Stimulated activated CD8-positive, alpha-beta memory T cell treated with anti-CD3 and anti-CD28 coated beads, Interleukin-4, amount 100 ng/mL, for 24 hours (primary cell): ENCODE data around the gene CSF2RB.

ENCODE experiments used
- DNase-seq: peaks from one replicate; pipeline ENCODE4 v3.0.0-alpha.2; 2020; ENCODE audit warnings: low read depth

CSF2RB gene

DNA sequence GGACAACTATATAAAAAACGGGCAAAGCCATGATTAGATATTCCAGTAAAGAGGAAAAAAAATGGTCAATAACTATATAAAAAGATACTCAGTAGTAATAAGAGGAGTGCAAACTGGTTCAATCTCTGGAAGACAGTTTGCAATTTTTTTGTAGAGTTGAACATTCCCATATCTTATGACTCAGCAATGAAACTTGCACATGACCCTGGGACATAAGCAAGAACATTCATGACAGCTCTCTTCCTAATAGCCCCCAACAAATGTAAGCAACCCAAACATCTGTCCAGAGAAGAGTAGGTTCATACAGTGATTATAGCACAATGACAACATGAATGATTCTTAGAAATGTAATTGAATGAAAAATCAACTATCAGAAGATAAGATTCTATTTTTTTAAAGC is 21.8 kb upstream of the CSF2RB start:
- no peak for DNase-seq

DNA sequence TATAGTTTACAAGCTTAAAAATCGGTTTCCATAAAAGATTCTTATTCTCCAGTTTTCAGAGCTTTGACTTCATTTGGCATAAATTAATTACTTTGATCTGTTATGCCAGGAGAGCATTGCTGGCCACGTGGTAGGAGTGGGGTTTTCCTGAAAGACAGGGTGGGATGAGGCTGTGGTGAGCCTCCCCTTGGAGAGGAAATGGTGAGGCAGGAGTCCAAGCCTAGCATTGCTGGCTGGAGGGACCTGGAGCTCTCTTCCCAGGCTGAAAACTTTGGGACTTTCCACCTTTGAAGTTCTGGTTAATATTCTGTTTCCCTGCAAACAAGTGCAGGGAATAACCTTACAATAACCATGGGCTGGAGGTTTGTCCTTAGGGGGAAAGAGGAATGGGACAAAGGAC is 21.1 kb upstream of the CSF2RB start:
- DNase-seq, result no peak

DNA sequence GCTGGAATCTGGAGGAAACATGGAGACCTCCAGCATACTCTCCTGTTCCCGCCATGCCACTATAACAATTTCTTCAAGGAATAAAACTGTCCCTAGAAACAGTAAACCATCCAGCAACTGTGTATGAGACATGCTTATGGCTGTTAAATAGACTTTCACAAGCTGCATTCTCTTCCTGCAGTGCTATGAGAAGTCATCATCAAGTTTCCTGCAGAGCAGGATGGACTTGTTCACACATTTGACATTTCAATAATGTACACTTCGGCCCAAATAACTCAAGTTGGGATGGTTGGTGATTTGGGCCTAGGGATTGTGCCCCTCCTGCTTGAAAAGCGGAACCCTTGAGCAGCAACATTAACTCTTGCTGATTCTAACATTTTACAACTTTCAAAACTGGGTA is 20.2 kb upstream of the CSF2RB start:
- DNase-seq, result no peak

DNA sequence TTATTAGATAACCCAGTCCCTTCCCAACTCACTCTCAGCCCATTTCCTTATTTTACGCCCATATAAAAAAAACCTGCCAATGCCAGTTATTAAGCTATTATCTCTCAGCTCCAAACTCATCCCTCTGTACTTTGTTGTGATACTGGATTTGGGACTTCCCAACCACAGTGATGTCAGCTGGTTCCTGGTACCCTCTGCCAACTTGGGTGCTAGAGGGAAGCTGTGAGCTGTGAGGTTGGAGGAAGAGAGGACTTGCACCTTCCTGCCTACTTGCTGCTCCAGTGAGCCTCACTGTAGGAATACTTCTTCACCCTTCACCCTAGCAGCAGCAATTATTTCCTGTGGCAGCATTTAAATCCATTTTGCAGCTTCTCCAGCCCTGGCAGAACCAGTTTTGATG is 19.2 kb upstream of the CSF2RB start:
- DNase-seq, result no peak

DNA sequence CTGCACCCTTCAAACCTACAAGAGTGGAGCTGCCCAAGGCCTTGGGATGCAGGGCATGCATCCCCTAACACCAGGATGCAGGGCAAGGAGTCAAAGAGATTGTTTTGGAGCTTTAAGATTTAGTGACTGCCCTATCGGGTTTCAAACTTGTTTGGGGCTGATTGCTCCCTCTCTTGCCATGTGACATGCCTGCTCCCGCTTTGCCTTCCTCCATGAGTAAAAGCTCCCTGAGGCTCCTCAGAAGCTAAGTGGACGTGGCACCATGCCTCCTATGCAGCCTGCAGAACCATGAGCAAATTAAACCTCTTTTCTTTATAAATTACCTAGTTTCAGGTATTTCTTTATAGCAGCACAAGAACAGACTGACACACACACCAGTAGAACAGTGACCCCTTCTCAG is 15.8 kb upstream of the CSF2RB start:
- DNase-seq, result no peak

DNA sequence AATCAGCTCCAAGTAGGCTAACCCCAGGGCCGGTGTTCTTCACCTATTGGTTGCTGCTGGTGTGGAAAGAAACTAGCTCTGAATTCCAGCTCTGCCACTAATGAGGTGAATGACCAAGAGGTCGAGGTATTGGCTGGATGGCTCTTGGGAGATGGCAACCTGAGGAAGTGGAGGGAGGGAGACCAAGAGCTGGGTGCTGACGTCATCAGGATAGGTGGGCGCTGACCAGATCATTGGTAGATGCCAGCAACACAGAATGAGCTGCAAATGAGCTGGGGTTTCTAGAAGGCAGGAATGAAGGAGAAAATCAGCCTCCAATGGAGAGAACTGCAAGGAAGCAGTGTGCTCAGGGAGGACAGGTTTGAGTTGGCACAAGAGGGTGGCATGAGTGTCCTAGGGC is 14.7 kb upstream of the CSF2RB start:
- no peak for DNase-seq

DNA sequence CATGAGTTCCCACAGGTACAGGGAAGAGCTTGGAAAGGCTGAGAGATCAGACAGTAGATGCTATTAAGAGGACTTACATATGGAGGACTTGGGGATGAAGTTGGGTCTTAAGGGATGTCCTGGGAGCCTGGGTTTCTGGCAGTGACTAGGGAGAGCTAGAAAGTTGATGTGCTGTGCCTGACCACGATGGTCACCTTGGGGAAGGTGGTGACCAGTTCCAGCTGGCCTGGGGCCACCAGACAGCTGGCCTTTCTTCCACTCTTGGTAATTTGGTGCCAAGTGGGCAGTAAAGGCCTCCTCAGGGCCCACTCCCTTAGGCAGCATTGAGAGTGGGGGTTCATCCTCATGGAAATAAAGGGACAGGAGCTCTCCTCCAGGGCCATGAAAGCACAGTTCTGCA is 13.9 kb upstream of the CSF2RB start:
- DNase-seq, result no peak

DNA sequence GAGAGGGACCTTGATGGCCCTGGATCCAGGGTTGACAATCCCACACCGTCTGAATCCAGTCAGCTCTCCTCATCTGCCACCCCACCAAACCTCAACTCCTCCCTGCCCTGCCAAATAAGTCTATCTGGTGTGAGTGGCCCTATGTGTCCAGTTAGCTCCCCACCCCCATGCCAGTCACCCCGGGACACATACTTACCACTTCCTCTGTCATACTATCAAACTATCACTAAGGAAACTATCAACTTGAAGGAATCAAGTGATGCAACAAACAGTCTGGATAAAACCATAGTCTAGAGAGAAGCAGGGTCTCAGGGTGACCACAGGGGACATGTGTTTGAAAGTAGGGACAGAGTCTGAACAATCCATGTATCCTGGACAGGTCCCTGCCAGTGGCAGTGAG is 13.2 kb upstream of the CSF2RB start:
- no peak for DNase-seq

DNA sequence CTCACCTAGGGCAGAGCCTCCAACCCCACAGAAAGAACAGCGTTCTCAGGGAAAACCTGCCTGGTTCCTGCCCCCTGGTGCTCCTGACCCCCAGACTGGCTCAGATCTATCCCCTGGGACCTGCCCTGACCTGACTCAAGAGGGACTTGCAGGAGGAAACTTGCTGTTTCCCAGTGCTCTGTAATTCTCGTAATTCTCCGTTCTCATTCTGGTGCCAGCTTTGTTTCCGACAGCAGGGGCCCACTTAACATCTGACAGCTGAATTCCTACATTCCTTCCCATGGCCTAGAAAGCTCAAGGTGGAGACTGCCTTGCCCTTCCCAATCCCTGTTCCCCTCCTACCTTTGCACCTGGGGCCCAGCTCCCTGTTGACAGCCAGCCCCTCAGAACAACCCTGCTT is 12.5 kb upstream of the CSF2RB start:
- DNase-seq, result no peak

DNA sequence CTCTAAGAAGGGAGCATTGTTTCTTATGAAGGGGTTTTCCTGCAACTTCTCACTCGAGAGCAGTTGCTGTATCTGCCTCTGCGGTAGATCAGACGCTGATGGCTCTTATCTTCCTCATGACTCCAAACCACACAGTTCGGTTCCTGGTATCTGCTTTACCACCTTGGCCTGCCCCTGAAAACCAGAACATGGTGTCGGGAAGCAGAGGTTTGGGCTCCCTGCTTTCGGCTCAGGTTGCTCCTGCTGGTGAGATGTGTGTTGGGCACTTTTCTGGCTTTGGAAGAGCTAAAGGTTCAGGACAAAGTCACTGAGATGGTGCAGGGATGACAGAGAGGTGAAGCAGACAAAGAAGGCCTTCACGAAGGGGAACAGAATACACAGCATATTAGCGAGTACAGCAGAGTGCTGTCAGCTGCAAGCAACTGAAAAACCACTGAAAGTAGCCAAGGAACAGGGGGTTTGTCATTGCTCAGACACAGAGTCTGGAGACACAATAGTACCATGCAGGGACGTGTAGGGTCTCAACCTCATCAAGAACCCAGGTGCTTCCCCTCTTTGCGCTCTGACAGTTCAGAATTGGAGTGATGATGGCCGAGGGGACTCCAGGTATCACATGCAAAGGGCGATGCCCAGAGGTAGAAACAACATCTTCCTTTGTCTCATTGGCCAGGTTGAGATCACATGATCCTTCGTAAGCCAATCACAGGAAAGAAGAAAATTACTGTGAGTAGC is 11.9 kb upstream of the CSF2RB start:
- no peak for DNase-seq

DNA sequence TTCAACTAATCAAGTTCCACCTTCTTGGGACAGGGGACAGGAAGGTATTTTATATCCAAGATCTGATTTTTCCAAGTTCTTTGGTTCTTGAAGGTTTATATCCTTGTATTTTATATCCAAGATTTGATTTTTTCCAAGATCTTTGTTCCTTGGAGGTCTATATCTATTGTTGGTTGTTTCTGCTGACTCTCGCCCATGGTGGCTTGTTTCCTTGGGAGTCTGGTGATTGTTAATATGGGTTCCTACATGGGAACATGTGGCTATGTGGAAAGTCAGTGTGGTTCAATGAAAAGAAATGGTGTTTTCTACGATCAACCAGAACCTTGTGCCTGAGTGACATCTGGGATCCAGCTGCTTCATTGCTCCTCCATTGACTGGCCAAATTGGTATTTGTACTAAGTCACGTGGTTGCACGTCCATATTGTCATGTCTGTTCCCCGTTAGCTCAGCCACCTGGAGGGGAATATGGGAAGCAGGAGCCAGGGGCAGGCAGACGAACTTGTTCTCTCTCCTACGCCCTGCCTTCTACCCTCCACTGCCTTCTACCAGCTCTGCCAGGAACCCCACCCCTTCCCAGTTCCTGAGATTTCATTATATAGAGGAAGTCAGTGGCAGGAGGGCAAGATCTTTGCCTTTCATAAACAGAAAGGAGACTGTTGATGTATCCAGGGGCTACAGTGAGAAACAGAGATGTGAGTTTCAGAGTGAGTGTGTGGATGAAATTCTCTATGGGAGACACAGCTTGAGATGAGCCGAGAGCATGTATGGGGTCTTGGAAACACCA is 11.1 kb upstream of the CSF2RB start:
- no peak for DNase-seq

DNA sequence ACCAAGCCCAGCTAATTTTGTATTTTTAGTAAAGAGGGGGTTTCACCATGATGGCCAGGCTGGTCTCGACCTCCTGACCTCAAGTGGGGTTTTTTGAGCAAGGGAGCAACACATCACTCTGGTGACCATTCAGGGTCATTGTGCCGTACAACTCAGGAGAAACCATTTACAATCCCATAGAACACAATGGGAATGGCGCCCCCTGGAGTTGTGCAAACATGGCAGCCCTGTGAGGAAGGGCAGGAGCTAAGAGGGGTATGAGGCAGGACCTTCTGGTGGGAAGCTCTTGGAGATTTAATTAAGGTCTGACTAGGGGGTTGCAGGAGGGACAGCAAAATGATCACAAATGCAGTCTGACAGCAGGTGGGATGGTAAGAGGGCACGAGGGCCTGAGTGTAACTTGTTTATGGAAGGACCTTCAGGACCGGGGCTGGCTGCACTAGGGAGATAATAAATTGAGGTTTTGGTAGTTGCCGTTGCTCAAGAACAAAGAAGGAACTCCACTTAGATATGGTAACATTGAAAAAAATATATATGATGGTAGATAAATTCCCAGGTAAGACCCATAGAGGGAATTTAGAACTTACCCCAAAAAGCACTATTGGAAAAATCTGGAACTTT is 9.1 kb upstream of the CSF2RB start:
- no peak for DNase-seq

DNA sequence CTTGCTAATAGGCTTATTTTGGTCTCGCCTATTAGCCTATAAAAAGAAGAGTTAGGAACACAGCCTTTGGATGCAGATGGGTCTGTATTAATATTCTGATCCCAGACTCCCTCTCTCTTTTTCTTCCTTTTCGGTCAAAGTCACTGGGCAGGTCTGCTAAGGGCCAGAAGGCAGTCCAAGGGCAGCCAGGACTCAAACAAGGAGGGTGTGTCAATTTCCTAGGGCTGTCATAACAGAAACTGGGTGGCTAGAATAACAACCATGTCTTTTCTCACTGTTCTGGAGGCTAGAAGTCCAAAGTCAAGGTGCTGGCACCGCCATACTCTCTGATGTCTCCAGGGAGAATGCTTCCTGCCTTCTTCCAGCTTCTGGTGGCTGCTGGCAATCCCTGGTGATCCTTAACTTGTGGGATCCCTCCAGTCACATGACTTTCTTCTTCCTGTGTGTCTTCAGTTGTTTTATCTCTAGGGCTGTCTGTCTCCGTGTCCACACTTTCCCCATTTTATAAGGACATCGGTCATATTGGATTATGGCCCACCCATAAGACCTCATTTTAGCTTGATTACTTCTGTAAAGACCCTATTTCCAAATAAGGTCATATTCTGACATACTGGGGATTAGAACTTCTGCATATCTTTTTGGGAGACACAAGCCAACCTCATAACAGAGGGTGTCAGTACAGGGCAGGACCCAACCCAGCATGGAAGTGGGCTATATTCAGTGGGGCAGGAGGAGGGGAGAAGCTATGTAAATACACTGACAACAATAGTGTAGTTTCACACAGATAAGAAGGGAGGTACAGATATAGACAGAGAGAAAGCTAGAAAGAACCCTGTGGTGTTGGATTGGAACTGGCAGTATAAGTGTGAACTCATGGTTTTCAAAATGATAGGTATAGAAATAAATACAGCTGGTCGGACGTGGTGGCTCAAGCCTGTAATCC is 5.9 kb upstream of the CSF2RB start:
- no peak for DNase-seq

DNA sequence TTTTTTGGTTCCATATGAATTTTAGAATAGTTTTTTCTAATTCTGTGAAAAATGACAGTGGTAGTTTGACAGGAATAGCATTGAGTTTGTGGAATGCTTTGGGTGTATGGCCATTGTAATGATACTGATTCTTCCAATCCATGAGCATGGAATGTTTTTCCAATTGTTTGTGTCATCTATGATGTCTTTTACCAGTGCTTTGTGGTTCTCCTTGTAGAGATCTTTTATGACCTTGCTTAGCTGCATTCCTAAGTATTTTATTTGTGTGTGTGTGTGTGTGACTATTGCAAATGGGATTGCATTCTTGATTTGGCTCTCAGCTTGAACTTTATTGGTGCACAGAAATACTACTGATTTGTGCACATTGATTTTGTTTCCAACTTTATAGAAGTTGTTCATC is 3.0 kb upstream of the CSF2RB start:
- DNase-seq, result no peak

DNA sequence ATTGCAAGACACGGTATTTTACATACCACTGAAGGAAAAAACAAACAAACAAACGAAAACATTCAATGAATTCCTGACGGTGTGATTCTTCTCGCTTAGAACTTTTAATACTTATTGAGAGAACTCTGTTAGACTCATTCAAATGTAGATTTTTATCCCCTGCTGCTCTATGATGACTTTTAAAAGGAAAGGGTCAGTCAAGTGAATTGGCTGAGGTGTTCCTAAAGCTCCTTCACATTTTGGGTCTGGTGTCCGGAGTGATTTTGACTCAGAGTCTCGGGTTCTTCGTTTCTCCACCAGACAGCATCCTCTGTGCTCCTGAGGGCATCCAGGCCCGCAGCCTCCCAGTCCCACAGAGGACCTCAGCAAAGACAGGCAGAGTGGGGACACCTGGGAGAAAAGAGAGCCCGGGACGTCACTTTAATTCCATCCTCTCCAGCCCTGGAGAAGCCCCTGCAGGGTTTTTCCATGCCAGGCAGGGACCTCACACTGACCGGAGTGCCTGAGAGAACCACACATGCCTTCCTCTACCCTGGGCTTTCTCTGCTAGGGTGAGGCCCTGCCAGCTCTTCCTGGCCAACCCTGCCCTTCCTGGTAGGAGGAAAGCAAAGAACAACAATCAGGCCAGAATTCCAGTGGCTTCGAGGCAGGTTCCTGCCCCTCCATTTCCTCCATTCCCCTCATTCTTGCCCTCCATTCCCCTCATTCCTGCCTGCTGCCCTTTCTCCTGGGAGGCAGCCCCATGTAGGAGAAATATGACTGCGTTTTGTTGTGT is 1.4 kb upstream of the CSF2RB start:
- no peak for DNase-seq

DNA sequence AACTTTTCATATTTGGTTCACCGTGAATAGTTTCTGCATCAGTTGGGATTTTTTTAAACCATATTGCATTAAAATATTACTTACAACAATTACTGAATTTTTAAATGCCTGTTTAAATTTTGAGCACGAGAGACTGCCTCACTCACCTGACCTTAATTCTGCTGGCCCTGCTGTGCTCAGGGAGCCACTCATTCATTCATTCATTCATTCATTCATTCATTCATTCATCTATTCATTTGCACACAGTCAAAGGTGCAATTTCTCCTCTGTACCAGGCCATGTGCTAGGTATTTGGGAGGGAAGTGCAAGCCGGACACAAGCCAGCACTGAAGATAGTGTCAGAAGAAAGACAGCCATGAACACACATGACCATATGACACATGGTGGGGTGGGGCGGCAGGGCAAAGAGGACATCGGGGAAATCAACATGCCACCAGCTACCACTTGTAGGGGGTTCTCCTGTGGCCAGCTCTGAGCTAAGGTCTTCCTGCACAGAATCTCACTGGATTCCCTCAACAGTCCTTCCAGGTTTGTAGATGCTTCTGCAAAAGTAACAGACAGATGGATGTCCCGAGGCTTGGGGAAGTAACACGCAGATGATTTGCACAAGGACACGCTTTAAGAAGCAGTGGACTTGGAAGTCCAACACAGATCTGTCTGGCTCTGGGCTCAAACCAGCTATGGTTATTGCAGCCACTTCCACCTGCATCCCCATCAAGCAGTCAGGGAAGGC is 568 bp upstream of the CSF2RB start:
- no peak for DNase-seq

DNA sequence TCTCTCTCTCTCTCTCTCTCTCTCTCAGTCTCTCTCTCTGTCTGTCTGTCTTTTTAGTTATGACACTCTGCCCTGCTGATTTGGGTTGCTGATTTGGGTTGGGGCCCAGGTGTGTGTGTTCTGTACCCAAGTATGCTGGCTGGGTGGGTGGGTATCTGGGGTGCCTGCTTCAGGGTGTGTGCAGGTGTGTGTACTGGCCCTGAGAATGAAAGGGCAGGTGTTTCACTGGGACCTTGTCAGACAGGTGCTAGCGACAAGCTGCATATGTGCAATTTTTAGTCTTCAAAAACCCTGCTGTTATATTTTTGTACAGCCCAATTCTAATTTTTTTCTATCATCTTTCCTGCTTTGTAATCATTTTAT is 943 bp downstream of the CSF2RB start:
- no peak for DNase-seq

DNA sequence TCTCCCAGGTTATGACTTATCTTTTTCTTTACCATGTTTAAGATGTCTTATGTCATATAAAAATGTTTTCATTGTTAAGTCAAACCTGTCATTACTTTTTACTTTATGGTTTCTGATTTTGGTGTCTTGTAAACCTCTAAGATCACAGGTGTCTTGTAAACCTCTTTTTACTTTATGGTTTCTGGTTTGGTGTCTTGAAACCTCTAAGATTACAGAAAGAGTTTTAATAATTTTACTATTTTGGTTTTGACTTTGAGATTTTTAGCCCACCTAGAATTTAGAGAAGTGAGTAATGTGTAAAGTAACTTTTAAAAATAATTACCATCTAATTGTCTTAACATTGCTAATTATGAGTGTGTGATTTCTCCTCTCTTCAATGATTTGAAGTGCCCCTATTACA is 2.6 kb downstream of the CSF2RB start:
- DNase-seq, result no peak

DNA sequence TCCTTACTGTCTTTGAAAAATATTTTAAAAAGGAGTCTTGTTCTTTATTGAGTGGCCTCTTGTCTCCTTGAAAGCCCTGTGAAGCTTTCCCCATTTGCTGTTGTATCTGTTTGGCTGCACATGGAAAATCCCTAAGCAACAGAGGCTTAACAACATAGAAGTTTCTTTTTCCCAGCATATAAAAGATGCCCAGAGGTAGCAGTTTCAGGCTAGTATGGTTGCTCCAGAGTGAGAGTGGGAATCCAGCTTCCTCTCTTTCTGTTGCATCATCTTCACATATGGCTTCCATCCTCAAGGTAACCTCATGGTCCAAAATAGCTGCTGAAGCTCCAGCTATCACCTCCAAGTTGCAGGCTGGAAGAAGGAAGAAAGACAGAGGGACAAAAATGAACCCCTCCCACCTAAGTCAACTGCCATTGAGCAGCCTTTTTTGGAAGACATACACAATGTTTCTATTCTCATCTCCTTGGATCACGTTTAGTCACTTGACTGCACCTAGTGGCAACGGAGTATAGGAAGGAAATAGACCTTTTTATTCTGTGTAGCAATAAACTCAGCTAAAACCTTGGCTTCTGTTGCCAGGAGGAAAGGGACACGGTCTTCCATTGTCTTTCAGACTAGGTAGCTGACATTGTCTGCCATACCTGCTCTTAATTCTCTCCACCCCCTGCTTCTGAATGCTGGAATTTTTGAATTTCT is 5.3 kb downstream of the CSF2RB start:
- no peak for DNase-seq
